A673 (cell line): ENCODE measurements around the gene ZNF841.

Source experiments
- EZH2 ChIP-seq: fragments of 200-600 bp; sonication (generic); IDR thresholded peaks from 2 replicates; pipeline ENCODE4 v1.6.1; 2017; ENCODE audit warnings: borderline replicate concordance, low read depth, mild to moderate bottlenecking, mixed read lengths, antibody characterized with exemption, low read length; ENCODE audit not compliant: poor library complexity, severe bottlenecking
- TF ChIP-seq, protein P1 (sequence below): fragments of 300-800, 200-600 bp; sonication (generic); conservative IDR thresholded peaks from 2 replicates; pipeline ENCODE4 v1.5.1; 2017; ENCODE audit warnings: low read depth, mild to moderate bottlenecking, antibody characterized with exemption, low read length, moderate library complexity, mixed read lengths

DNA sequence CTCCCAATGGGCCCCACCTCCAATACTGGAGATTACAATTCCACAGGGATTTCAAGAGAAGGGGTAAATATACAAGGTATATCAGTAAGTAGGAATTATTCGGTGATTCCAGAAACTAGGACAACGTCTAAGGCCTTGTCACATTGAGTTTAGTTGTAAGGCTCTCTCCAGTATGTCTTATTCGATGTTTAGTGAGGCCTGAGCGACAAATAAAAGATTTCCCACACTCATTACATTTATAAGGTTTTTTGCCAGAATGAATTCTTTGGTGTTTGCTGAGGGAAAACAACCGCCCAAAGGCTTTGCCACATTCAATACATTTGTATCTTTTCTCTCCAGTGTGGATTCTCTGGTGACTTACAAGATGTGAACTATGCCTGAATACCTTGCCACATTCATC is 19.1 kb upstream of the ZNF841 start:
- no peak for TF ChIP-seq EZH2
- TF ChIP-seq, protein P1, sequence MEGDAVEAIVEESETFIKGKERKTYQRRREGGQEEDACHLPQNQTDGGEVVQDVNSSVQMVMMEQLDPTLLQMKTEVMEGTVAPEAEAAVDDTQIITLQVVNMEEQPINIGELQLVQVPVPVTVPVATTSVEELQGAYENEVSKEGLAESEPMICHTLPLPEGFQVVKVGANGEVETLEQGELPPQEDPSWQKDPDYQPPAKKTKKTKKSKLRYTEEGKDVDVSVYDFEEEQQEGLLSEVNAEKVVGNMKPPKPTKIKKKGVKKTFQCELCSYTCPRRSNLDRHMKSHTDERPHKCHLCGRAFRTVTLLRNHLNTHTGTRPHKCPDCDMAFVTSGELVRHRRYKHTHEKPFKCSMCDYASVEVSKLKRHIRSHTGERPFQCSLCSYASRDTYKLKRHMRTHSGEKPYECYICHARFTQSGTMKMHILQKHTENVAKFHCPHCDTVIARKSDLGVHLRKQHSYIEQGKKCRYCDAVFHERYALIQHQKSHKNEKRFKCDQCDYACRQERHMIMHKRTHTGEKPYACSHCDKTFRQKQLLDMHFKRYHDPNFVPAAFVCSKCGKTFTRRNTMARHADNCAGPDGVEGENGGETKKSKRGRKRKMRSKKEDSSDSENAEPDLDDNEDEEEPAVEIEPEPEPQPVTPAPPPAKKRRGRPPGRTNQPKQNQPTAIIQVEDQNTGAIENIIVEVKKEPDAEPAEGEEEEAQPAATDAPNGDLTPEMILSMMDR, result no peak
